Activated T-helper 9 cell treated with anti-CD3 and anti-CD28 coated beads, Interleukin-2, amount 50 U/mL, for 16 hours (primary cell): ENCODE measurements around the gene TNNT3.

Source experiments
- DNase-seq: peaks from one replicate; pipeline ENCODE4 v3.0.0-alpha.2; 2020; ENCODE audit warnings: low read depth

The TNNT3 gene

DNA sequence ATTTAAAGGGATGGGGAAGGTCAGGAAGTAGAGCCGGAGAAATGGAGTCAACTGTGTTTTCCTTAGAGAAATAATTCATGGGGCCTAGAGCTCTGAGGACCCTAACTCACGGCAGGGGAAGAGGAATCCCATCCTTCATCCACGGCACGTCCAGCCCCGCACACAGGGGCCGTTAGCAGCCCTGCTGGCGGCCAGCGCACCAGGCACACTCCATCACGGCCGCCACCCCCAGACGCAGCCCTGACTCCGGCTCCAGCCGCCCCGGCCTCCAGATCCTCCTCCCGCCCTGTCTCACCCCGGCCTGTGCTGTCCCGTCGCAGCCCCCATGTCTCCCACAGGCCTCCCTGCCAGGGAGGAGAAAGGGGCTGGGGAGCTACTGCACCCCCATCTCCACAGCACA lies 38.9 kb downstream of the TNNT3 start:
- DNase-seq: no peak

DNA sequence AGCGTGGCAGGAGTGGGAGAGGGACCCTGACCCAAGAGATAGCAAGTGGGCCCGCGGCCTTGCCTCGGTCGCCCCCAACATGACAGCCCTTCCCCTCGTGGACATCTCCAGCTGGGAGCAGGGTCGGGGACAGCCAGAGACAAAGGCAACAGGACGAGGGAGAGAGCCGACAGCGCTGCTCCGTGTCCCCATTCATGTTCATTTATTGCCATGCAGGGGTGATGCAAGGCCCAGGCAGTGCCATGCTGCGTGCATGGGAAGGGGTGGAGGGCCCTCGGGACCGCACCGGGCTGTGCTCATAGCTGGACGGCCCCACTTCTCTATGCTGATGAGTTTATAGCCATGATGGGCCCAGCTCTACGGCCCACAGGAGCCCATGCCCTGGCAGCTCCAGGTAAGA lies 40.3 kb downstream of the TNNT3 start:
- no peak for DNase-seq

DNA sequence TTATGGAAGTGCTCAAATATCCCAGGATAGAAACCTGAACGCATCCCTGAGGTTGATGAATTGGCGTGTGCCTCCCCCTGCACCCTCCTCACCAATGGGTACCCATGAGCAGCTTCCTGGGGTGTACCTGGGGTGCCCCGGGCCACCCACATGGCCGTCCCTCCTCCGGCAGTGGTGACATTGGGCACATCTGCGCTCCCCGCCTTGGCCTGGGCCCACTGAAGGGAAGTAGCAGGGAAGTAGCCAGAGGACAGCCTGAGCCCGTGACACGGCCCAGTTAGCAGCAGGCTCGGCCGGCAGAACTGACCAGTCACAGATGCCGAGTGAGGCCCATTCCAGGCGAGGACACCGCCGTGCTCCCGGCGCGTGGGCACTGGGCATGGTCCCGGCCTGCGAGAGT lies 44.4 kb downstream of the TNNT3 start:
- DNase-seq: no peak

DNA sequence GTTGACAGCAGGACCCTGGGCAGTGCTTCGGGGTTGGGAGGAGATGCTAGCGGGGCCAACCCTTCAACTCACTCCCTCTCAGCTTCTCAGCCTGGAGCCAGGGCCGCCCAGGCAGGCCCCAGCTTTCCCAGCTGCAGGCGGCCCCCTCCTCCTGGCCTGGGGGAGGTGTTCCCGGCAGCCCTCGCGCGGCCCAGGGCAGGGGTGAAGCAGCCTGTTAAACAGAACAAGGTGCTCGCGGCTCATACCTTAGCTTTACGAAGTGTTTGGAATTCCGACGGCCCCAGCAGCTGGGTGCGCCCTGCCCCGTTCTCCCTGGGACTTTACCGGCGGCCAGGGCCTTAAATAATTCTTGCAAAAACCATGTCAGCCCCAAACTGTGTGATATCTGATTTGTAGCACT lies 44.8 kb downstream of the TNNT3 start:
- DNase-seq: no peak

DNA sequence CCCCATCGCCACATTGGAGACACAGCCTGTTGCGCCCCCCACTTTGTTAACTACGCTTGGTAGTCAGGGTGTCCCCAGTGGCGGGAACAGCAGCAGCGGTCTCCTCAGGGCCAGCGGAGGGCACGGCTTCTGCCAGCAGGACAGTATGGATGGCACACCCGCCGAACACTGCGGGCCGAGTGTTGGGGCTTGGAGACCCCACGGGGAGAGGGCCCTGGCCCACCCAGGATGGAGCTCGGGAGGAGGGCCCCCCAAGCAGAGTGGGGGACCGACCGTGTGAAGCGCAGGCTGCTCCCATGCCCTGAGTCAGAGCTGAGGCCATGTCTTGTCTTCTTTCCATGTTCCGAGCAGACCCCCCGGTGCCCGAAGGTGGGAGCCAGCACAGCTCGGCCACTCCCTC lies 45.5 kb downstream of the TNNT3 start:
- DNase-seq: no peak

DNA sequence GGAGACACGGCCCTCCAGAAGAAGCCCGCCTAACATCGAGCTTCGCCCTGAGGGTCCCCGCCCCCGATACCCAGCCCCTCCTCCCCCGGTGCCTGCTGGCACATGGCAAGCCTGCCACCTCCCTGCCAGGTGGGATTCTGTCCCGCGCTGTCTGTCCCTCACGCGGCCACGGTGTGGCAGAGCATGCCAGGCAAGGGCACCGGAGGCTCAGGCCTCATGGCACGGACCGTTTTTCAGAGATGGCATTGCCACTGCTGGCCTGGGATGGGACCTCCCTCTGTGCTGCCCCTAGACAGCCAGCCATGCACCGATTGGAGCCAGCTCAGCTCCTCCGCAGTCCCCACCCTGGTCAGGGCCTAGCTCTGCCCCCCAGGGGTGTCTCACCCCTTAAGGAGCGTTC lies 47.0 kb downstream of the TNNT3 start:
- no peak for DNase-seq

DNA sequence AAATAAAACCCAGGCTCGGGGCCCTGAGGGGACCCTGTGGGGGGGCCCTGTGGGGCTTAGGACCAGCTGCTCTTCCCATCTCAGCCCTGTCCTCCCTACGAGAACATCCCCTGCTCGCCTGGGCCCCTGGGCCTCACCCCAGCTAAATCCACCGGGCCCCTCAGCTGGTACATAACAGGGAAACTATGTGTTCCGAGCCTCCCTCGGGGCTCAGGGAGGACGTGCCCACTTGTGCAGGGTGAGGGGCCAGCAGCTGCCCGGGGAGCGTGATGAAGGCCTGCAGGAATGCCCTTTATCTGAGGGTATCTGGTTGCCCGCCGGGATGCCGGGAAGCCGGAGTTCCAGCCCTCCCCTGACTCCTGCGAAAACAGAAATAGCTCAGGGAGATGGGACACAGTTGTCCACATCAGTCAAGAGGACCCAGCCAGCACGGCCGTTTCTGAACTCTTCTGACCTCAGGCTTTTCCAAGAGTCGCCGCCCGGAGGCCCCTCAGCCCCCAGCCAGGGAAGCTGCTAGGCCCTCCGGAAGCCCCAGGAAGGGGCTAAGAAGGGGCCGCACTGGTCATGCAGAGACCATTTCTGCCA lies 48.2 kb downstream of the TNNT3 start:
- DNase-seq: no peak

DNA sequence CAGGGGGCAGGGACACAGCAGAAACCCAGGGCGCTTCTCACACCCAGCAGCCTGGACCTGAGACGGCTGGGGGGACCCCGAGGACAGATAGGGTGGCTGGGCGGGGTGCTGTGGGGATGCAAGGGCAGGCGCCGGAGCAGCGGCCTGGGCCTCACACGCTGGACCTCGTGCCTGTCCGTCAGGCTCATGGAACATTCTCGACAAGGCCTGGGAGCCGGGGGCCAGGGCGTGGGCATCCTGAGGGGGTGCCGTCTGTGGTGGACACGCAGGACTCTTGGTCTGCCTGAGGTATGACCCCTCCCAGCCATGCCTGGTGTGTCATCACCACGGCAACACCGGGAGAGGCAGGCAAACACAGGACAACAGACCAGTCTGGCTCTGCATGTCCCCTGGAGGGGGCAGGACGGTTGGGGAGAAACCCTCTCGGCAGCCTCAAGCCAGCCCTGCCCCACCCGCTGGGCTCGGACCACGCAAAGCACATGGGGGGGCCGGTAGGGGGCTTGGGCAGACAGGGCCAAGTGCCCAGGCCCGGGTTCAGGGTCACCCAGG lies 49.0 kb downstream of the TNNT3 start:
- no peak for DNase-seq

DNA sequence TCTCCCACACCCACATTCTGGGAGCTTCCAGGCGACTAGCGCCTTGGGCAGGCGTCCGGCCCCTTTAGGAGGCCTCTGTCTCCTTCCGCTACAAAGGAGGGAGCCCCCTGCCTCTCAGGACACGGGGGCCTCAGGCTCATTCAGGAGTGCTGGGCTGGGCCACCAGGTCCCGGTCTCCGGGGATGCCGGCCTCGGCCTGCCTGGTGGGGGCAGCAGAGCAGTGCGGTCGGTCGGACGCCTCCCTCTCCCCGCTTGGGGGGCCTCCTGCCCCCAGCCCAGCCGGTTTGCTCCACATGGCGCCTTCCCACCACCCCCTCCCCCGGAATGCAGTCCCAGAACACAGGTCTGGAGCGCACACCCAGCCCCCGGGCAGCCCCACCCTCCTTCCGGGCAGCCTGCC lies 49.5 kb downstream of the TNNT3 start:
- no peak for DNase-seq

DNA sequence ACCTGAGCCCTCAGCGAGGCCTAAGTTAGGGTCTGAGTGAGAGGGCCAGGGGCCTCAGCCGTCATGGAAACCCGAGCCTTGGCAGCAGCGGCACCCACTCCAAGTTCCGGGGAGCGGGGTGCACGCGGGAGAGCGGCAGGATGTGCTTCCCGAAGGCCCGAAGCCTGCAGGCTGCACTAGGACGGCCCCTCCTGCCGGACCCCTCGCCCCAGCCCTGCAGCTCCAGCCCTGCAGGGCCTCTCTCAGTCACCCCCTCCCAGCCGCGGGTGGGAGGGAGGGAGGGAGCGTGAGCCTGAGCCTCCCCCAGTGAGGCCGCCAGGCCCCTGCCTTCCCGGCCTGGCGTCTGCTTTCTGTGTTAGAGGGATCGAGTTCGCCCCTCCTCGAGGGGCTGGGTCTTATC lies 50.3 kb downstream of the TNNT3 start:
- no peak for DNase-seq

DNA sequence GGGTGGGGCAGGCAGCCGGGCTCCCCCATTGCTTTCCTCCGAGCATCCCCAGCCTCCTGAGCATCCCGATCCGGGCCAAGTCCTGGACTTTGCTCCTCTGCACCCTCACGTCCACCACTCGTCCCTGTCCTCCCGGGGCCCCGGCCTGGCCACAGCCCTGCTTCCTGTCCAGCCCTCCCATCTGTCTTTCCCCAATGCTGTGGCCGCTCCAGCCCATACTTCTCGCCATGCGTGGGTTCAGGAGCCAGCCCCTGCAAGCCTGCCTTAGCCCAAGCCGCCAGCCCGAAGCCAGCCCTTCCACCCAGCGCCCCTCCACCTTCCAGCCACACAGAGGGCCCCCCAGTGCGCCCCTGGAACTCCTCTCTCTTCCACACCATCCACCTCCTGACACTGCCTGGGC lies 51.5 kb downstream of the TNNT3 start:
- no peak for DNase-seq

DNA sequence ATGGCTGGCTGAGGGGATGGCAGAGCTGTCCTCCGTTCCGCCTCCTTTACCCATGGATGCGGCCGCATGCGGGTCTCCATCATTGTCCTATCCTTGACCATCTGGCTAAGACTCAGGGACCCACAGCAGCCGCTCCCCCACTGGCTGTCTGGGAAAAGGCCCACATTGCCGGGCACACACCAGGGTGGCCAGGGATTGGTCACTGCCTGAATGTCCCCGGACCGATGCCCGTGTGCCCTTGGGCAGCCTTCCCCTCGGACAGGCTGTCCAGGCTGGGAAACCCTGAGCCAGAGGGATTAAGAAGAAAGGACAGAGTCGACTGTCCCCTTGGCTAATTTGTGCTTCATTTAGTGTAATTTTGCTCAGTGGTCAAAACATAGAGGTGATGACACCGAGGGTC lies 55.7 kb downstream of the TNNT3 start:
- DNase-seq: no peak

DNA sequence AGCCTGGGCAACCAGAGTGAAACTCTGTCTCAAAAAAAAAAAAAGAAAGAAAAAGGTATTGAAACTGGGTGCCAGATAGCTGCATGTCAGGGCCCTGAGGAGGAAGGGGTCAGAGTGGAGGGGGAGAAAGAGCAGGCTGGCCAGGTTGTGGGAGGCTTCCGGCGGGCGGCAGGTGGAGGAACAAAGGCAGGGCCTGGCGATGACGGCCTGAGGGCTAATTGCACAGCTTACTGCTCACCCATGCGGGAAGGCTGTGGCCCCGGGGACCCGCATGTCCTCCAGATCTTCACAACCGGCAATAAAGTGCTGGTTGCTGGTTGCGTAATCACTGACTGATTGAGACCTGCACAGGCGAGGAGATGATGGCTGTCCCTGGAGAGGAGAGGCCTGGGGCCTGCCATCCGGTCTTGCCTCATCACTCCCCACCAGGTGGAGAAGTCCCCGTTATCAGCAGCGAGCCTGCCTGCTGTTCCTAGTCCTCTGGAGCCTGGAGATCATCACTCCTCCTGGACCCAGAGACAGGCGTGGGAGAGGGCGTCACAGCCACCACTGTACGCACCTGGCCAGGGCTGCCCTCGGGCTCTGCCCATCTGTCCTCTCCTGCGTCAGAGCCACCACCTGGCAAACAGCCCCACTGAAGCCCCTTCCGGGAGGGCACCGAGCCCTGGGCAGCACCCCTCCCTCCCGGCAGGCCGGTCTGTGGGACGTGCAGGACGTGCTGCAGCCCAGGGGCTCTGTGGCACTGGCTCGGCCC lies 59.4 kb downstream of the TNNT3 start:
- no peak for DNase-seq

DNA sequence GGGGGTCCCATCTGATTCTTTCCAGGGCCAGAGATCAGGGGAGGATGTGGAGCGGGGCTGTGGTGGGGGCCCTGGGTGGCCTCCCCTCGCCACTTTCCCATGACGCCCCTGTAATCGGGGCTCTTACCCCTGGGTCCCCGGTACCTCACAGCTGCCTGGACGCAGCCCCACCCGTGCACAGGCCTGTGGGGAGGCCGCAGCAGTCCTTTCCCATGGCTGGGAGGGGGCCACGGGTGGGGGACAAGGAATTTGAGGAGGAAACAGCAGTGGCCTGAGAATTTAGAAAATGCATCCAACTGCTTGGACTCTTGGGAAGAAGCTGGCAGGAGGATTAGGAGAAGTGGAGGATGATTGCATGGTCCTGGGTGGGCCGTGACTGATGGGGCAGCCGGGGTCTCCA lies 60.1 kb downstream of the TNNT3 start:
- no peak for DNase-seq

DNA sequence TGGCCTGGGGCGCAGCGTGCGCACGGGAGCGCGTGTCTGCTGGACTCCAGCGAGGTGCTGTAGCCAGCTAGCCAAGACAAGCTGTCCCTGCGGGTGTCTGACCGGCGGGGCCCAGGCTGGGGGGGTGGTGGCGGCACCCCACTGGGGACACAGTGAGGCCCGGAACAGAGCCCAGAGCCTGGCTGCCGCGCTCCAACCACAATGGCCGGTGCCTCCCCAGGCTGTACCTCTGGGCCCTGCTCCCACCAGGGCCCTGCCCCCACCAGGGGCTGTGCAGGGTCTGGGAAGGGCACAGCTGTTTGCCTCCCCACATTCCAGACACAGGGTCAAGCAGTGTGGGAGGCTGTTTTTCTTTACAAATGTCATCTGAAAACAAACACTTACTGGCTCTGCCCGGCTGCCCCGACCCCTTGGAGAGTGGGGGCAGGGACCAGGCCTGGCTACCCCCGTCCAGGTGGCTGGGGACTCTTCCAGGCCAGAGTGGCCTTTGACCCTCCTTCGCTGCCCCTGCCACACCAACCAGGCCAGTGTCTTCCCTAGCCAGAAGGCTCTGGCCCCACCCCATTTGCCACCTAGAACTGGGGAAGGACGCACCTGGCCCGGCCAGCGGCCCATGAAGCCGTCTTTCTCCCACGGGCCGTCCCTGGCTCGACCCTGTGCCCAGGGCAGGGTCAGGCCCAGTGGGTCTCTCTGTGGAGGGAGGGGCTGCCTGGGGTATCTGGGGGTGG lies 63.5 kb downstream of the TNNT3 start:
- no peak for DNase-seq

DNA sequence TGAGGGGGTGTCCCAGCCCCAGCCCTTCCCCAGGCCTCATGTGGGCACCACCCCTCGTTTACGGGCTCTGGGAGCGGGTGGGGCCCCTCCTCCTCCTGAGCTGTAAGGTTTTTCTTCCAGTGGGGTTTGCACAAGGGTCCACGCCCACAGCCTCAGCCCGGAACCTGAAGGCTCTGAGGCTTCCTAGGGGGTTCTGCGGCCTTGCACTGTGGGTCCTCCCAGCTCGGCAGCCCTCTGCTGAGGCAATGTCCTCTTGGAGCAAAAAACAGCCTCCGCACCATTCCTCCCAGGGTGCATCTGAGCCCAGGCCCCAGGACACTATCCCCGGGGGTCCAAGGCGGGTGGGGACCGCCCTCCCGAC lies 64.1 kb downstream of the TNNT3 start:
- no peak for DNase-seq

DNA sequence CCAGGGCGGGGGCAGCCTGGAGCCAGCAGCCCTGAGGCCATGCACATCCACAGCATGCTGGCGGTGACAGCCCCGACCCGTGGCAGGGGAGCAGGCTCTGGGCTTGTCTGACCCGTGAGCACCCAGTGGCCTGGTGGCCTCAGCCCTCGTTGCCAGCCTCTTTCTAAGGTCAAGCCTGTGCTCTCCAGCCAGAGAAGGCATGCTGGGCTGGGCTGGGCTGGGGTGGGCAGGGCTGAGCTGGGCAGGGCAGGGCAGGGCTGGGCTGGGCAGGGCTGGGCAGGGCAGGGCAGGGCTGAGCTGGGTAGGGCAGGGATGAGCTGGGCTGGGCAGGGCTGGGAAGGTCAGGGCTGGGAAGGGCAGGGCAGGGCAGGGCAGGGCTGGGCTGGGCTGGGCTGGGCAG lies 67.5 kb downstream of the TNNT3 start:
- DNase-seq: no peak

DNA sequence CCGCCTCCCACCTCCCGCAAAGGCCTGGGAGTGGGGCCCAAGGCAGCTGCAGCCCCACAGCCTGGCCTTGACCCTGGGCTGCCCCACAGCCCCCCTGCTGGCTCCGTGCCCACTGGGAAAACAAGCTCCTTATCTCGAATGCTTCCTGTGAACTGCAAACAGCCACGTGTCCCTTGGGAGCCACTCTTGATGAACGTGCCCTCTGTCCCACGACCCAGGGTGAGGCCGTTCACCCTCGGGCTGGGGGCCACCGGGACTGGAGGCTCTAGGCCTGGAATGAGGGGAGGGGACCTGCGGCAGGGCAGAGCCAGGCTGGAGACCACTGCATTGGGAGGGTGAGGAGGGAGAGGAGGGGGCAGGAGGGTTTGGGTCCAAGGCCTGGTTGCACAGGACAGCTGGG lies 68.7 kb downstream of the TNNT3 start:
- DNase-seq: no peak
